RWPE1 (cell line): Measurements from ENCODE around the gene DYRK2.
A peak's percentile ranks its signal among the peaks of the same experiment; 100 is the strongest.

Experiments used
- CTCF ChIA-PET: fragments of 350-600 bp; sonication (Branson Sonifier 250); formaldehyde crosslinking; extraction: SDS; loops from one replicate; lab custom pipeline; 2021; lab: Yijun Ruan, JAX
- POLR2A ChIA-PET: fragments of 400-600 bp; formaldehyde crosslinking; extraction: SDS; loops from one replicate; lab custom pipeline; 2020; ENCODE audit warnings: antibody characterized with exemption; ENCODE audit not compliant: low non-redundant PET; lab: Yijun Ruan, JAX
- DNase-seq: peaks from one replicate; pipeline ENCODE4 v3.0.0; 2012; ENCODE audit warnings: low spot score
- H3K27ac ChIP-seq: fragments of 450-650 bp; 2 replicates; pipeline ENCODE4 v1.5.1; 2017
- TF ChIP-seq, protein P1 (sequence below): fragments of 450-650 bp; conservative IDR thresholded peaks from 2 replicates; pipeline ENCODE4 v1.5.1; 2017; ENCODE audit warnings: low read depth, mild to moderate bottlenecking

The DYRK2 gene

DNA sequence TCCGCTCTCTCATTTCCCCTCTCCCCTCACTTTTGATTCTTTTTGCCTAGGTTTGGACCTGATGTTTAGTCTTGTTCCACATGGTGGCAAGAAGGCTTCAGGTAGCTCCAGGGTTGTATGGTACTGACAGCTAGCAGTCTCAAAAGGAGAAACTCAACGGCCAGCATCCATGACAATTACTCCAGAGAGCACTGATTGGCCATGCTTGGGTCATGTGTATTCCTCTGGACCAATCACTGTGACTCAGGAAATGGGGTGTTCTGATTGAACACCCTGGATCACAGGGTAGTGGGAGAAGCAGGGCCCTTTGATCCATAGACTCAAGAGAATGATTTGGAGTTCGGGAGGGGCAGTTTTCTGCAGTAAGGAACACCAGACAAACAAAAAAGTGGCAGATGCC lies 45.3 kb downstream of the DYRK2 start:
- POLR2A ChIA-PET = no interaction called here
- CTCF ChIA-PET = no interaction called here
- TF ChIP-seq, protein P1, sequence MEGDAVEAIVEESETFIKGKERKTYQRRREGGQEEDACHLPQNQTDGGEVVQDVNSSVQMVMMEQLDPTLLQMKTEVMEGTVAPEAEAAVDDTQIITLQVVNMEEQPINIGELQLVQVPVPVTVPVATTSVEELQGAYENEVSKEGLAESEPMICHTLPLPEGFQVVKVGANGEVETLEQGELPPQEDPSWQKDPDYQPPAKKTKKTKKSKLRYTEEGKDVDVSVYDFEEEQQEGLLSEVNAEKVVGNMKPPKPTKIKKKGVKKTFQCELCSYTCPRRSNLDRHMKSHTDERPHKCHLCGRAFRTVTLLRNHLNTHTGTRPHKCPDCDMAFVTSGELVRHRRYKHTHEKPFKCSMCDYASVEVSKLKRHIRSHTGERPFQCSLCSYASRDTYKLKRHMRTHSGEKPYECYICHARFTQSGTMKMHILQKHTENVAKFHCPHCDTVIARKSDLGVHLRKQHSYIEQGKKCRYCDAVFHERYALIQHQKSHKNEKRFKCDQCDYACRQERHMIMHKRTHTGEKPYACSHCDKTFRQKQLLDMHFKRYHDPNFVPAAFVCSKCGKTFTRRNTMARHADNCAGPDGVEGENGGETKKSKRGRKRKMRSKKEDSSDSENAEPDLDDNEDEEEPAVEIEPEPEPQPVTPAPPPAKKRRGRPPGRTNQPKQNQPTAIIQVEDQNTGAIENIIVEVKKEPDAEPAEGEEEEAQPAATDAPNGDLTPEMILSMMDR = no peak
- DNase-seq = no peak
- no peak overlapping the region for H3K27ac ChIP-seq

DNA sequence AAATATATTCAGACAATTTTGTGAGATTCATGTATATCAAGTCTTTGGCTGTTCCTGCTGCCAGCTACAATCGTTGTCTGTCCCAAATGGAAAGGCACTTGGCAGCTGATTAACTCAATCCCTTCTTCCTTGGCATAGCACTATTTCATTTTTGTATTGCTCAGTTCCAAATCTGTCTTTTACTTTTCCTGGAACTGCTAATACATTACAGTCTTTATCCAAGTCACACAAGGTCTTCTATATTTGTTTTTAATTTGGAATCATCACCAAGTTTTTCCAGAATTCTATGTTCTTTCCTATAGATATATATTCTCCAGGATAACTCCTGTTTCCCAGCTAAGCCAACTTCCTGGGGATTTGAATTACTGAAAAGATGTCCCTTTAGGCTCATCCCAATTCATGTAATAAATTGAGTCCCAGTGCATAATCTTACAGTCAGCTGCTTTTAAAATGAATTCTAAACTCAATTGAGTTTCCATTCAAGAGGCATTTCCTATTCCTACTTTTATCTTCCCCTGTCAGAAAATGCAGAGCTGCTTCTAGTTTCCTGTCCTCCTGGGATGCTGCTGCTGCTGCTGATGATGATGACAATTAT lies 45.9 kb downstream of the DYRK2 start:
- POLR2A ChIA-PET = no interaction called here
- DNase-seq = no peak
- H3K27ac ChIP-seq = no peak overlapping the region
- CTCF ChIA-PET = no interaction called here
- TF ChIP-seq, protein P1 = no peak

DNA sequence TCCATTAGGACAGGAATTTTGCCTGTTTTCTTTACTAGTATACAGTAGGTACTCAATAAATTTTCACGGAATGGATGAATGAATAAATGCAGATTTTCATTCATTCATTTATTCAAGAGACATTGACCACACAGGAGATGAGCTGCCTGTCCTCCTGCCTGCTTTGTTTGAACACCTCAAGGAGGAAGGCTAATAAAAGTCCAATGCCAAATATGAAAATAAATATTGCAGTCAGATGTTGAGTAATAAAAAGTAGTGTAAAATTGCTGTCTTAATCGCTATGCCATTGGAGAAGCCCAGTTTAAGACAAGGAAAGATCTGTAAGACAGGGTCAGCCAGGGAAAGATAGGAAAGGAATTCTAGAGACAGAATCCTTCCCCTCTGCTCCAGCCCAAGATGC lies 47.4 kb downstream of the DYRK2 start:
- POLR2A ChIA-PET = no interaction called here
- DNase-seq = no peak
- CTCF ChIA-PET = no interaction called here
- TF ChIP-seq, protein P1 = no peak
- no peak overlapping the region for H3K27ac ChIP-seq

DNA sequence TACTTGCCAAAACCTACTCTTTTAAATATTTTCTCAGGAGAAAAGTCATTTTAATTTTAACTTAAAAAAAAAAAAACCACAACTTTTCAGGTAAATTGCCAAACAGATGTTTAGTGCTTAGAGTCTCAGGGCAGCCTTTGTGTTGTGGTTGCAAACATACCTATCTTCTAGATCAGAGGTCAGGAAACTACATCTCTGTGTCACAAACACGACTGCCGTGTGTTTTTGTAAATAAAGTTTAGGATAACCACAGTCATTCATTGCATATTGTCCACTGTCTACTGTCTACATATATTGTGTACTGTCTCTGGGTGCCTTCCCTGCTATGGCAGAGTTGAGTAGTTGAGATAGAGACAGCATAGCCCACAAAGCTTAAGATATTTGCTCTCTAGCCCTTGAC lies 48.9 kb downstream of the DYRK2 start:
- ChIA-PET CTCF (no interaction called here), POLR2A (no interaction called here)
- TF ChIP-seq, protein P1 = no peak
- H3K27ac ChIP-seq = no peak overlapping the region
- DNase-seq = no peak

DNA sequence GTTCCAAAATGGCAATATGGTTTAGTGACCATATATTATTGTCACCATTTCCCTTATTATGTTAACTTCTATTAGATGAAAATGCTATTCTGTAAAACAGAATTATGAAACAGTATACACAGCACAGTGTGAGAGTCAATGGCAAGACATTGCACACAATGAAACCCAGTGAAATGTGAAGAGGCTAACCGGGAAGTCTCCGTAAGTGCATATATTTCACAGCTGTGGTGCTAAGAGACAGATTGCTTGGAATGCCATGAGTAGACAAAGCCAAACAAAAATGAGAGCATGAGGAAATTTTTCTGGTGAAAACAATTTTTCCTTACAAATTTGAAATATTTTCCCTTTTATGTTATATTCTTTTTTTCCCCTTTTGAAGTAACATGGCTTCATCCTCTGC lies 49.4 kb downstream of the DYRK2 start:
- H3K27ac ChIP-seq = no peak overlapping the region
- ChIA-PET POLR2A (no interaction called here), CTCF (no interaction called here)
- DNase-seq = no peak
- TF ChIP-seq, protein P1 = no peak

DNA sequence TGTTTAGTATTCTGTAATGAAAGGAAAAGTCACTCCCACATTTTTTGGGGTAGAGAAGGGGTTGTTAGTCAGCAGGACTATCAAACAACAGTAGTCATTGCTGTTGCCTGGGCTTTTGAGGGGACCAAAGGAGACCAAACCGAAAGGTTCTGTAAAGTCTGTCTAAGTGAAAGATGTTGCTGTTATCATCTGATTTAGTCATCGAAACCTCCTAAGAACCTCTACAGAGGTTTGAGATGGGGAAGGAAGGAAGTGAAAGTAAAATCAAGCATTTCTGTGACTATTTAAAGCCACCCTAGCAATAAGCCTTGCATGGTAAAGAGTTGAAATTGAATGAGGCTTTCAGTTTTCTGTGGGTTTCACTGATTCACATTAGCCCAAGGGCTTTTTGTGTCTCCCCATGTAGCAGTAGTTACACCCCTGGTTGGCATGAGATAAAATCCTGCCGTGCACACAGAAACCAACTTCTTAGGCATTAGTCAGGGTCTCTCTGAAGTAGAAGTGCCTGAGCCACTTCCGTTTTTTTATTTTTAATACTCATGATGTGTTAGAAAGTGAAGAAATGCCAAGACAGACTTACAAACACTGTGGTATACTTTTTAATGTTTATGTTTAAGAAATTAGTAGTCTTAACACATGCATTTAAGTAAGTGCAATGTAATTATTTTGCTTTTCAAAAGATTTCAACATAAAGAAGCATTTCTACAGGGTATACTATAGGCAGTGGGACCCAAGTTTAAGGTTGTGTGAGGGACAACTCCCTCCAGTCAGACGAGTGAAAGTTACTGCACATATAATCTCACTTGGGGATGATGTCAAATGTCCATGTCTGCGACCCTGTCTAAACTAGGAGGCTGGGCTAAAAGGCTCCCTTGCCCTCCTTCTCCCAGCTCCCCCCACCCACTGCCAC lies 50.4 kb downstream of the DYRK2 start:
- H3K27ac ChIP-seq = no peak overlapping the region
- peak; percentile 50 for DNase-seq
- ChIA-PET POLR2A (no interaction called here), CTCF (no interaction called here)
- TF ChIP-seq, protein P1 = no peak
